ENCODE measurements around the gene TIGD2. TPM values are rescaled to one million over a fixed set of nuclear protein-coding genes. Genes with fewer than 3 reads are reported as not detected.

Gene TIGD2
- total and polyA plus RNA-seq, 7 donors = 1.4 to 3.3 (median 2.3) TPM

- Histone ChIP-seq H3K27ac (no peak overlapping the region), H3K4me1 (no peaks in the 10 kb centered on the region), H3K36me3 (no peaks in the 10 kb centered on the region), H3K27me3 (no peaks in the 10 kb centered on the region), H3K4me3 (no peak overlapping the region), H3K9me3 (peaks cover 0 to 3% (median 0%) of the 10 kb centered on the region in 4 donors)
- intact Hi-C loops (cut with DNase I) = no loop called here
- no peak for DNase-seq
- TF ChIP-seq POLR2A (IDR thresholded peaks at IDR 0.05) (no peak), POLR2AphosphoS5 (IDR thresholded peaks at IDR 0.05) (no peak), EP300 (IDR thresholded peaks at IDR 0.05) (no peak), CTCF (IDR thresholded peaks at IDR 0.05) (peak in 3 of 4 experiments; percentile 37 to 69 (median 51))
- 1 to 7% methylated on average over 2 of the region's 2 CpGs for WGBS, 2 donors
Observed at GRCh38 chr4:89158884-89159503, 47.7 kb downstream of the TIGD2 start.

- 81 to 84% methylated on average over 2 of the region's 2 CpGs for WGBS, 2 donors
- H3K4me3 ChIP-seq = no peak overlapping the region
- no peak for TF ChIP-seq CTCF (IDR thresholded peaks at IDR 0.05)
- no peak for TF ChIP-seq POLR2AphosphoS5 (IDR thresholded peaks at IDR 0.05)
- TF ChIP-seq POLR2A (IDR thresholded peaks at IDR 0.05) = no peak
- TF ChIP-seq EP300 (IDR thresholded peaks at IDR 0.05) = no peak
- DNase-seq = no peak
- H3K4me1 ChIP-seq = no peaks in the 10 kb centered on the region
- H3K36me3 ChIP-seq = no peaks in the 10 kb centered on the region
- H3K9me3 ChIP-seq = peaks cover 0 to 3% (median 0%) of the 10 kb centered on the region in 4 donors
- H3K27ac ChIP-seq = no peak overlapping the region
- no peaks in the 10 kb centered on the region for H3K27me3 ChIP-seq
- intact Hi-C loops (cut with DNase I) = loop anchor here (5.0 kb wide), 1 partner anchor 271 kb away; no protein-coding TSS in a partner anchor
Observed at GRCh38 chr4:89160806-89161205, 49.5 kb downstream of the TIGD2 start.

GRCh38 chr4:89161841-89162240, 50.5 kb downstream of the TIGD2 start:
- no peak overlapping the region for H3K27ac ChIP-seq
- no peak for TF ChIP-seq POLR2A (IDR thresholded peaks at IDR 0.05)
- TF ChIP-seq POLR2AphosphoS5 (IDR thresholded peaks at IDR 0.05) = no peak
- TF ChIP-seq EP300 (IDR thresholded peaks at IDR 0.05) = no peak
- TF ChIP-seq CTCF (IDR thresholded peaks at IDR 0.05) = no peak
- H3K36me3 ChIP-seq = no peaks in the 10 kb centered on the region
- no peaks in the 10 kb centered on the region for H3K4me1 ChIP-seq
- no peak for DNase-seq
- 94 to 95% methylated on average over 2 of the region's 2 CpGs for WGBS, 2 donors
- no peaks in the 10 kb centered on the region for H3K27me3 ChIP-seq
- H3K9me3 ChIP-seq = peaks cover 0 to 3% (median 0%) of the 10 kb centered on the region in 4 donors
- H3K4me3 ChIP-seq = no peak overlapping the region
- intact Hi-C loops (cut with DNase I) = loop anchor here (5.0 kb wide), 1 partner anchor 270 kb away; no protein-coding TSS in a partner anchor

GRCh38 chr4:89162496-89162895, 51.2 kb downstream of the TIGD2 start:
- 76 to 83% methylated on average over 3 of the region's 3 CpGs for WGBS, 2 donors
- Histone ChIP-seq H3K4me1 (no peaks in the 10 kb centered on the region), H3K9me3 (peaks cover 0 to 3% (median 0%) of the 10 kb centered on the region in 4 donors), H3K27ac (no peak overlapping the region), H3K4me3 (no peak overlapping the region), H3K36me3 (no peaks in the 10 kb centered on the region), H3K27me3 (no peaks in the 10 kb centered on the region)
- TF ChIP-seq EP300 (IDR thresholded peaks at IDR 0.05) = no peak
- TF ChIP-seq CTCF (IDR thresholded peaks at IDR 0.05) = no peak
- no peak for TF ChIP-seq POLR2AphosphoS5 (IDR thresholded peaks at IDR 0.05)
- TF ChIP-seq POLR2A (IDR thresholded peaks at IDR 0.05) = no peak
- DNase-seq = no peak
- intact Hi-C loops (cut with DNase I) = loop anchor here (5.0 kb wide), 1 partner anchor 270 kb away; no protein-coding TSS in a partner anchor
